Cardiac fibroblast (primary cell): ENCODE measurements around the gene COG3.

Experiments
- DNase-seq, 2 donors: peaks; one replicate each; pipeline versions ENCODE4 v3.0.0 to v3.0.0-alpha.2; 2010; ENCODE audit warnings: low read depth in 2 of 2
- H3K4me3 ChIP-seq, 2 donors: replicated peaks in 1 of 2; 1 replicate in 1 of 2; 2 replicates in 1 of 2; pipeline ENCODE4 v1.5.1; 2011; ENCODE audit warnings: low read depth in 2 of 2, low read length in 2 of 2, mild to moderate bottlenecking in 2 of 2, moderate library complexity in 1 of 2
- TF ChIP-seq, protein P1 (sequence below): IDR thresholded peaks from one replicate; pipeline ENCODE4 v1.5.1; 2011; ENCODE audit warnings: low read depth, mild to moderate bottlenecking, low read length, inconsistent platforms

Gene COG3

GRCh38 chr13:45503658-45504057 lies 38.9 kb downstream of the COG3 start:
- no peak for DNase-seq
- TF ChIP-seq, protein P1, sequence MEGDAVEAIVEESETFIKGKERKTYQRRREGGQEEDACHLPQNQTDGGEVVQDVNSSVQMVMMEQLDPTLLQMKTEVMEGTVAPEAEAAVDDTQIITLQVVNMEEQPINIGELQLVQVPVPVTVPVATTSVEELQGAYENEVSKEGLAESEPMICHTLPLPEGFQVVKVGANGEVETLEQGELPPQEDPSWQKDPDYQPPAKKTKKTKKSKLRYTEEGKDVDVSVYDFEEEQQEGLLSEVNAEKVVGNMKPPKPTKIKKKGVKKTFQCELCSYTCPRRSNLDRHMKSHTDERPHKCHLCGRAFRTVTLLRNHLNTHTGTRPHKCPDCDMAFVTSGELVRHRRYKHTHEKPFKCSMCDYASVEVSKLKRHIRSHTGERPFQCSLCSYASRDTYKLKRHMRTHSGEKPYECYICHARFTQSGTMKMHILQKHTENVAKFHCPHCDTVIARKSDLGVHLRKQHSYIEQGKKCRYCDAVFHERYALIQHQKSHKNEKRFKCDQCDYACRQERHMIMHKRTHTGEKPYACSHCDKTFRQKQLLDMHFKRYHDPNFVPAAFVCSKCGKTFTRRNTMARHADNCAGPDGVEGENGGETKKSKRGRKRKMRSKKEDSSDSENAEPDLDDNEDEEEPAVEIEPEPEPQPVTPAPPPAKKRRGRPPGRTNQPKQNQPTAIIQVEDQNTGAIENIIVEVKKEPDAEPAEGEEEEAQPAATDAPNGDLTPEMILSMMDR, result no peak
- H3K4me3 ChIP-seq, result no peak overlapping the region

DNA sequence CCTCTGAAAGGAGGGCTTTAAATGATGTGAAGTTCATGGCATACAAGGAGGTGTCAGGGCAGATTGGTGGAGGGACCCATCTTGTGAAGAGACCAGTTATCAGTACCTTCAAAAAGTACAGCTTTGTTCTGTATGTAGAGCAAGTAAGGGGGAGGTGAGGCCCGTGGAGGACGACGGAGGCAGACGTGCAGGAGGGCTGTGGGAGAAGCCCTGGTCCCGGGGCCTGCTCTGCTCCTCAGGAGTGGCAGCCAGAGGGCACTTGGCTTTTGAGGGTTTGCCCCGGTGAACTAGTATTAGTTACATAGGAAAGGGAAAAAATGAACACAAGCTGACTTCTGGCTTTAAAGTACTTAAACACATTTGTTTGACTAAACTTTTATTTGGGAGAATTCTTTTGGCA lies 42.1 kb downstream of the COG3 start:
- H3K4me3 ChIP-seq, result no peak overlapping the region
- DNase-seq, result no peak
- TF ChIP-seq, protein P1, result no peak

DNA sequence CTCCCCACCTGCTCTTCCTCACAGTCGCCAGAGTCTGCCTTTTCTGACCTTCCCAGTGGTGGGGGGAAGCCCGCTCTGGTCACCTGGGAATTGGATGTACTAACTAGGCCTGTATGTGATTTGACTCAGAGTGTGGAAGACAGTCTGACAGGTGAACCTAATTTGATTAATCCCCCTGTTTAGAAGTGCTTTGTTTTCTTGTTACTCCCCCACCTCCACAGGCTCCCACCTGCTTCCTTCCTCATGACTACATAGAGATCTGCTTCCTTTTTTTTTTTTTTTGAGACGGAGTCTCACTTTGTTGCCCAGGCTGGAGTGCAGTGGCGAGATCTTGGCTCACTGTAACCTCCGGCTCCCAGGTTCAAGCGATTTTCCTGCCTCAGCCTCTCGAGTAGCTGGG lies 44.0 kb downstream of the COG3 start:
- TF ChIP-seq, protein P1, result no peak
- DNase-seq, result no peak
- H3K4me3 ChIP-seq, result no peak overlapping the region

DNA sequence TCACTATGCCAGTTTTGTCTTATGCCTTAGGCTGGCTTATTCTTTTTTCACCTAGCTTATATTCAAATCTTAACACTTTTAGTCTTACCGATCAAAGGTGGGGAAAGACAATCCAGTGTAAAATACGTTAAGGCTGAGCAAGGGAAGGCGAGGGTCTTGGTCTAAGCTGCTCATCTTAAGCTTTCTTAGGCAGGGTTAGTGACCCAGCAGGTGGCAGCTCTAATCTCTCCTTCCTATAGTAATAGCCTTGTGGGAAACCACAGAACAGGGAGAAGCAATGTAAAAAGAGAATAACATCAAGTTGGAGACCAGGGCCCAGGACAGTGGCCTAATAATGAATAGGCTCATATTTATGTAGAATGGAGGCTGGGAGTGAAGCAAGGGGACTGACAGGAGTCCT lies 45.9 kb downstream of the COG3 start:
- TF ChIP-seq, protein P1, result no peak
- no peak overlapping the region for H3K4me3 ChIP-seq

GRCh38 chr13:45511310-45512097 lies 46.8 kb downstream of the COG3 start:
- TF ChIP-seq, protein P1, result peak; percentile 75
- DNase-seq, result peak; percentile 85 to 89
- no peak overlapping the region for H3K4me3 ChIP-seq

More for the DNA sequence above, 45.9 kb downstream of the COG3 start:
- no peak for DNase-seq

- peak in 1 of 2 donors; percentile 69 for DNase-seq
- TF ChIP-seq, protein P1, result no peak
- no peak overlapping the region for H3K4me3 ChIP-seq
These were observed 47.4 kb downstream of the COG3 start for GRCh38 chr13:45512098-45512496.
